Measurements from ENCODE around the gene PHLDA3. TPM values are rescaled to one million over a fixed set of nuclear protein-coding genes. Genes with fewer than 3 reads are reported as not detected.

PHLDA3 gene
- total RNA-seq, 2 donors from 2014 or later = 25.2 to 48.8 TPM

- intact Hi-C loops (cut with DNase I) = no loop called here
- Histone ChIP-seq H3K4me1 (peaks cover 11% of the 10 kb centered on the region), H3K9me3 (no peaks in the 10 kb centered on the region), H3K27ac (no peak overlapping the region), H3K4me3 (no peak overlapping the region), H3K27me3 (no peaks in the 10 kb centered on the region), H3K36me3 (replicated peaks in 1 of 2; ENCODE audit: insufficient read depth in 1 of 2, low read depth in 2 of 2) (no peaks in the 10 kb centered on the region)
- TF ChIP-seq POLR2A (IDR thresholded peaks at IDR 0.05) (no peak), CTCF (IDR thresholded peaks at IDR 0.05) (no peak)
- DNase-seq (no peak), ATAC-seq (no peak)
- WGBS, 2 donors = 89 to 90% methylated on average over 18 of the region's 18 CpGs
Observed at GRCh38 chr1:201429736-201430501, 39.1 kb downstream of the PHLDA3 start.

GRCh38 chr1:201427963-201428362 is 41.0 kb downstream of the PHLDA3 start:
- Histone ChIP-seq H3K36me3 (replicated peaks in 1 of 2; ENCODE audit: insufficient read depth in 1 of 2, low read depth in 2 of 2) (no peaks in the 10 kb centered on the region), H3K4me3 (no peak overlapping the region), H3K27me3 (no peaks in the 10 kb centered on the region), H3K9me3 (no peaks in the 10 kb centered on the region), H3K4me1 (peaks cover 11% of the 10 kb centered on the region), H3K27ac (no peak overlapping the region)
- TF ChIP-seq CTCF (IDR thresholded peaks at IDR 0.05) (no peak), POLR2A (IDR thresholded peaks at IDR 0.05) (no peak)
- WGBS, 2 donors = 71 to 75% methylated on average over 1 to 5 of the region's 6 CpGs
- intact Hi-C loops (cut with DNase I) = no loop called here
- DNase-seq (no peak), ATAC-seq (no peak)

- ATAC-seq = no peak
- WGBS, 2 donors = 71 to 75% methylated on average over 11 to 15 of the region's 15 CpGs
- Histone ChIP-seq H3K27ac (no peak overlapping the region), H3K36me3 (replicated peaks in 1 of 2; ENCODE audit: insufficient read depth in 1 of 2, low read depth in 2 of 2) (no peaks in the 10 kb centered on the region), H3K4me3 (no peak overlapping the region), H3K9me3 (no peaks in the 10 kb centered on the region), H3K4me1 (peaks cover 11% of the 10 kb centered on the region), H3K27me3 (no peaks in the 10 kb centered on the region)
- TF ChIP-seq POLR2A (IDR thresholded peaks at IDR 0.05) (no peak), CTCF (IDR thresholded peaks at IDR 0.05) (no peak)
- no peak for DNase-seq
- intact Hi-C loops (cut with DNase I) = no loop called here
Observed at GRCh38 chr1:201426479-201427310, 42.3 kb downstream of the PHLDA3 start.

GRCh38 chr1:201424146-201424545 is 44.8 kb downstream of the PHLDA3 start:
- 88 to 100% methylated on average over 2 of the region's 2 CpGs for WGBS, 2 donors

More at GRCh38 chr1:201424146-201424545, 44.8 kb downstream of the PHLDA3 start:
- no peaks in the 10 kb centered on the region for H3K9me3 ChIP-seq
- H3K27me3 ChIP-seq = no peaks in the 10 kb centered on the region
- H3K4me1 ChIP-seq = no peaks in the 10 kb centered on the region
- DNase-seq = no peak
- no peak for ATAC-seq
- H3K36me3 ChIP-seq (replicated peaks in 1 of 2; ENCODE audit: insufficient read depth in 1 of 2, low read depth in 2 of 2) = no peaks in the 10 kb centered on the region
- no peak overlapping the region for H3K27ac ChIP-seq
- H3K4me3 ChIP-seq = no peak overlapping the region
- TF ChIP-seq POLR2A (IDR thresholded peaks at IDR 0.05) = no peak
- TF ChIP-seq CTCF (IDR thresholded peaks at IDR 0.05) = no peak
- intact Hi-C loops (cut with DNase I) = no loop called here
